ENCODE data around the gene KANK3.
A peak's percentile ranks its signal among the peaks of the same experiment; 100 is the strongest.
"Not testable (repeated sequence)": the region's sequence is repeated elsewhere in the genome, so short reads cannot be mapped to it uniquely, and the experiment has no call there.

KANK3 gene

GRCh38 chr19:8322638-8322997 lies 20.4 kb downstream of the KANK3 start:
- DNase-seq (ENCODE audit: extremely low read depth, low read depth): no peak
- TF ChIP-seq CTCF (IDR thresholded peaks at IDR 0.05; ENCODE audit: low read depth, low read length, missing control alignments): no peak
- H3K4me3 ChIP-seq (replicated peaks; ENCODE audit: low read depth, low read length): peak overlapping the region; percentile 97

- peak overlapping the region; percentile 97 for H3K4me3 ChIP-seq (replicated peaks; ENCODE audit: low read depth, low read length)
- TF ChIP-seq CTCF (IDR thresholded peaks at IDR 0.05; ENCODE audit: low read depth, low read length, missing control alignments): no peak
- no peak for DNase-seq (ENCODE audit: extremely low read depth, low read depth)
Measured at GRCh38 chr19:8321986-8322637, 20.9 kb downstream of the KANK3 start.

- H3K4me3 ChIP-seq (replicated peaks; ENCODE audit: low read depth, low read length): peak within 1 kb of the TSS; percentile 97
- no peak for TF ChIP-seq CTCF (IDR thresholded peaks at IDR 0.05; ENCODE audit: low read depth, low read length, missing control alignments)
- DNase-seq (ENCODE audit: extremely low read depth, low read depth): peak; percentile 93
Measured at GRCh38 chr19:8321067-8321985, 21.7 kb downstream of the KANK3 start, which contains the start of the genes NDUFA7 and RPS28. Gene NDUFA7, minus strand, starts transcription at chr19:8321375. Its CDS starts 17 bp downstream, at chr19:8321358. Gene RPS28, plus strand, starts transcription at chr19:8321496. Its CDS starts 35 bp downstream, at chr19:8321531.

- H3K4me3 ChIP-seq (replicated peaks; ENCODE audit: low read depth, low read length): peak overlapping the region; percentile 97
- no peak for TF ChIP-seq CTCF (IDR thresholded peaks at IDR 0.05; ENCODE audit: low read depth, low read length, missing control alignments)
- no peak for DNase-seq (ENCODE audit: extremely low read depth, low read depth)
Measured at GRCh38 chr19:8320564-8321066, 22.4 kb downstream of the KANK3 start.

GRCh38 chr19:8319807-8320520 lies 23.1 kb downstream of the KANK3 start:
- DNase-seq (ENCODE audit: extremely low read depth, low read depth): no peak
- H3K4me3 ChIP-seq (replicated peaks; ENCODE audit: low read depth, low read length): peak overlapping the region; percentile 97
- TF ChIP-seq CTCF (IDR thresholded peaks at IDR 0.05; ENCODE audit: low read depth, low read length, missing control alignments): no peak

GRCh38 chr19:8318835-8319234 lies 24.2 kb downstream of the KANK3 start:
- not testable (repeated sequence) for DNase-seq (ENCODE audit: extremely low read depth, low read depth)

More at GRCh38 chr19:8318835-8319234, 24.2 kb downstream of the KANK3 start:
- not testable (repeated sequence) for H3K4me3 ChIP-seq (replicated peaks; ENCODE audit: low read depth, low read length)

Measured in HFF-Myc (cell line).